ENCODE measurements around the gene CST3. TPM values are rescaled to one million over a fixed set of nuclear protein-coding genes. Genes with fewer than 3 reads are reported as not detected.

CST3 gene
- total RNA-seq, 2 donors from 2014 or later, result 131 to 177 TPM

DNA sequence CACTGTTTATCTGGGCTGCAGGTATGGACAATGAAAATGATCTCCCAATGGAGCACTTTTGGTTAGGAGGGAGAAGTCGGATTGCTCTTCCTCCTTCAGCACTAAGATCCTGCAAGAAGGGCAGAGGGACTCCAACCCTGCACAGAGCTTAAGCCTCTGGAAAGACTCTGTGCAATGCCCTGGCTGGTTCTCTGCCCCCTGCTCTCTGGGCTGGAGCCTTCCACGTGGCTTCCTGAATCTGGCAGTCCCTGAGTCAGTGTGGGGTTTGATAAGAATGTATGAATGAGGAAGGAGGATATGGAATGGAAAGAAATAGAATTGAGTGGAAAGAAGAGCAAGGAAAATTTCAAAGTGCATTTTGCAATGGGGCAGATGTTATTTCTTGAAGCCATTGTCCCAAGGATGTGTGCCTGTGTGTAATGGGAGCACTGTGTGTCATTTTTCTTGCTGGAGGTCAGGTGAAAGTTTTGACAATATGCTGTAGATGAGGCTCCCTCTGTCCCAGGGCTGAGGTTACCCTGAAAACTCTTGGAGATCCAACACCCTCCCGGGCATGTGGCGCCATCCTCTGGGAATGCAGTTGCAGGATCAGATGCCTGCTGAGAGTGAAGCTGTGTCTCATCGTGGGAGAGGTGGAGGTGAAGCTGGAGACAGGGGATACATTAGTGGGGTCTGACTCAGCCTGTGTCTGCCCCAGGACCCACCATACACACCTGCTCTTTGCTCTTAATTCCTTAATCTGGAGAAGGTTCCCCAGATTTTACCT, 53.1 kb downstream of the CST3 start:
- no peaks in the 10 kb centered on the region for H3K4me1 ChIP-seq (ENCODE audit: control insufficient read depth, insufficient read depth, low read length)
- no peaks in the 10 kb centered on the region for H3K36me3 Mint-ChIP-seq (ENCODE audit: low read depth)
- H3K4me1 Mint-ChIP-seq, result peaks cover 7% of the 10 kb centered on the region
- peaks cover 9% of the 10 kb centered on the region for H3K9me3 ChIP-seq (ENCODE audit: control insufficient read depth, low read length)
- H3K9me3 Mint-ChIP-seq, result peaks cover 15% of the 10 kb centered on the region
- DNase-seq, result peak; percentile 71
- no peak overlapping the region for H3K27ac ChIP-seq (ENCODE audit: low read depth, low read length)
- no peak overlapping the region for H3K27ac Mint-ChIP-seq
- WGBS, 2 experiments (ENCODE audit: insufficient coverage in 1 of 2, insufficient read length in 1 of 2), result 81 to 92% methylated on average over 2 to 5 of the region's 5 CpGs
- H3K27me3 Mint-ChIP-seq (ENCODE audit: insufficient read depth), result peaks cover 7% of the 10 kb centered on the region
- no peaks in the 10 kb centered on the region for H3K27me3 ChIP-seq (ENCODE audit: control insufficient read depth, insufficient read depth, low read length, poor library complexity, severe bottlenecking)
- no peak overlapping the region for H3K9ac ChIP-seq (ENCODE audit: extremely low read depth, low read length, poor library complexity, severe bottlenecking)
- no peak overlapping the region for H3K4me3 ChIP-seq (ENCODE audit: low read length)
- TF ChIP-seq, protein P1, sequence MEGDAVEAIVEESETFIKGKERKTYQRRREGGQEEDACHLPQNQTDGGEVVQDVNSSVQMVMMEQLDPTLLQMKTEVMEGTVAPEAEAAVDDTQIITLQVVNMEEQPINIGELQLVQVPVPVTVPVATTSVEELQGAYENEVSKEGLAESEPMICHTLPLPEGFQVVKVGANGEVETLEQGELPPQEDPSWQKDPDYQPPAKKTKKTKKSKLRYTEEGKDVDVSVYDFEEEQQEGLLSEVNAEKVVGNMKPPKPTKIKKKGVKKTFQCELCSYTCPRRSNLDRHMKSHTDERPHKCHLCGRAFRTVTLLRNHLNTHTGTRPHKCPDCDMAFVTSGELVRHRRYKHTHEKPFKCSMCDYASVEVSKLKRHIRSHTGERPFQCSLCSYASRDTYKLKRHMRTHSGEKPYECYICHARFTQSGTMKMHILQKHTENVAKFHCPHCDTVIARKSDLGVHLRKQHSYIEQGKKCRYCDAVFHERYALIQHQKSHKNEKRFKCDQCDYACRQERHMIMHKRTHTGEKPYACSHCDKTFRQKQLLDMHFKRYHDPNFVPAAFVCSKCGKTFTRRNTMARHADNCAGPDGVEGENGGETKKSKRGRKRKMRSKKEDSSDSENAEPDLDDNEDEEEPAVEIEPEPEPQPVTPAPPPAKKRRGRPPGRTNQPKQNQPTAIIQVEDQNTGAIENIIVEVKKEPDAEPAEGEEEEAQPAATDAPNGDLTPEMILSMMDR (conservative IDR thresholded peaks at IDR 0.05), result peak; percentile 49
- H3K36me3 ChIP-seq (ENCODE audit: control insufficient read depth, insufficient read depth, low read length), result no peaks in the 10 kb centered on the region
- H3K4me3 Mint-ChIP-seq, result no peak overlapping the region

Other genes starting within 250 kb of the CST3 start
- gene NAPB, start 216.5 kb downstream of the CST3 start, total RNA-seq, result 10 to 100 TPM; 15.7 to 16.5 TPM
- not detected for gene CSTL1, start 198.3 kb downstream of the CST3 start, total RNA-seq
- gene CST11, start 185.1 kb downstream of the CST3 start, total RNA-seq, result under 1 TPM in 1 of 2 donors, not detected in 1; 0.69 TPM
- gene CST8, start 146.8 kb downstream of the CST3 start, total RNA-seq, result not detected
- not detected for gene CST9L, start 69.5 kb downstream of the CST3 start, total RNA-seq
- gene CST9, start 32.0 kb downstream of the CST3 start, total RNA-seq, result not detected
- 1 to 10 TPM; 2.0 to 2.3 TPM for gene CST4, start 51.1 kb upstream of the CST3 start, total RNA-seq
- gene CST1, start 113.0 kb upstream of the CST3 start, total RNA-seq, result 1,000 to 10,000 TPM in 1 of 2 donors, 100 to 1,000 TPM in 1; 123 to 1,051 TPM
- gene CST2, start 188.8 kb upstream of the CST3 start, total RNA-seq, result under 1 TPM in 1 of 2 donors, not detected in 1; 0.62 TPM
- not detected for gene CST5, start 241.8 kb upstream of the CST3 start, total RNA-seq